Measurements from ENCODE around the gene MED6.

MED6 gene, protein sequence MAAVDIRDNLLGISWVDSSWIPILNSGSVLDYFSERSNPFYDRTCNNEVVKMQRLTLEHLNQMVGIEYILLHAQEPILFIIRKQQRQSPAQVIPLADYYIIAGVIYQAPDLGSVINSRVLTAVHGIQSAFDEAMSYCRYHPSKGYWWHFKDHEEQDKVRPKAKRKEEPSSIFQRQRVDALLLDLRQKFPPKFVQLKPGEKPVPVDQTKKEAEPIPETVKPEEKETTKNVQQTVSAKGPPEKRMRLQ

DNA sequence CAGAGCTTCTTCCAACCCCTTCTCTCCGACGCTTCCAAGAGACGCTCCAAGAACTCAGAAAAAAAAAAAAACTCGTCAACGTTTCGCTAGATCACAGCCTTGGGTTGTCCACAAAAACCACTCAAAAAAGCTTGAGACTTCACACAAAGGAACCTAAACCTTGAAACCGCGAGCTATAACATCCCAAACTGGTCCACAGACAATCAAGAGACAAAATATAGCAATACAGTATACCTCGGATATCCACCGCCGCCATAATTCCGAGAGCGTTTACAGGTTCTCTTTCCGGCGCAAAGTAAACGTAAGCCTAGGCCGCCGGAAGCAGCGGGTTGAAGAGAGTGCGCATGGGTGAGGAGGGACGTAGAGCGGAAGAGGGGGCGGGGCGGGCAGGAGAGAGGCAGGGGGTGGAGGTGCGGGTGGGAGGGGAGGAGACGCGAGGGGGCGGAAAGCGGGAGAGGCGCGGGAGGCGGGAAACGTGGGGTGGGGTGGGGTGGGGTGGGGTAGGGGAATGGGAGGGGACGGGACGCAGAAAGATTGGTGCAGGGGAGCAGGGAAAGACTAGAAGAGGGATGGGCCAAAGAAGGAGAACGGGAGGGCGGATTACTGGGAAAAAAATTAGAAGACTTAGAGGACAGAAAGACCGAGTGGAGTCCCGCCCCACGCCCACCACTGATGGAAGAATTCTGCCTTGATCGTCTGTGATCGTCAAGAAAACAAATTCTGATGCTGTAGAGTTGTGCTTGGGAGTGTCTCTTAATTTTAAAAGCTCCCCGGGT is at the start of gene MED6:
Gene MED6 (minus strand): TSS at position 274 of the 776 bp plus-strand sequence. CDS start 18 bp downstream, at position 256.
- DNase-seq = peak; percentile 89

DNA sequence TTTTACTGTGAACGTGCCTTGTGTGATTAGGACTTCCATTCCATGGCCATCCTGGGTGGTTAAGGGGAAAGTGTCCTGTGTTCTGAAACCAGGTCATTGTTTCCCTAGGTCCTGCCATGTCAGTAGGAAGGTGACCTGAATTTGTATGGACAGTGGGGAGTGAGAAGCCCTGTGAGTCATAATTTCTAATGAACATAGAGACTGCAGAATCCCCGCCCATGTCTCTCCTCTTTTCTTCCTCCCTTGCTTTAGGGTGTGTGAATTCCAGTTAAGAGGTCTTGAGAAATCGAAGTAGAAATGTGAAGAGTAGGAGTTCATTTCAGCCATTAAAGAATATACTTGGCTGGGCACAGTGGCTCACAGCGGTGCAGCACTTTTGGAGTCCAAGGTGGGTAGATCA is 49.3 kb upstream of the MED6 start:
- no peak for DNase-seq

DNA sequence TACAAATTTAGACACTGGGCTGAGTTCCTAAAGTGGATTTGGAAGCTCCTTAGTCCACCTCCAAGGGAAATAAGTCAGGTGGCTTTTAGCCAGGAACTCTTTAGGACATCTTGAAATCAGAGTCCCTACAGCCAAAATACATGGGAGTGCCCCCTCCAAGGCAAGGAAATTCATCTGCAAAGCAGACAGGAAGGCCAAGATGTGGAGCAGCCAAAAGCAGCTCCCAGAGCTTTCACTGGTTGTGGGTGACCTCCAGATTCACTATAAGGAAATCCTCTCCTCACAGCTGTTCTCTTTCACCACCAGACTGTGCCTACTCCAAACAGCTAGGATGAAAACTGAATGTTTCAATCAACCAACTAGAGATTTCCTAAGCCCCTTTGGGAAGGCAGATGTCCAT is 47.9 kb upstream of the MED6 start:
- no peak for DNase-seq

DNA sequence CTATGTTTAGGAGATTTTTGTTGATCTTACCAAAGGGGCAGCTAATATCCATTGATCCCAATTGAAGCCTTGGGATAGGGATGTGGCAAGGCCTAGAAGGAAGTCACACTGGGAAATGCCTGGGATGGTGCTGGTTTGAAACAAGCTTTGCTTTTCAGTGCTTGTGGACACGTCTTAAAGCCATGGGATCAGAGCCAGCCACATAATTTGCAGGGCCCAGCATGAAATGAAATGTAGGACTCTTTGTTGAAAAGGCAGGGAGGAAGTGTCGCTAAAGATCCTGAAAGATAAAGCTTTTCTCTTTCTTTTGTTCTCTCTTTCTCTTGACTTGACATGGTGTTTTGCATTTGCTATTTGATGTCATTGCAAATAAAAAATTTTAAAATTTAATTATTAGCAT is 46.2 kb upstream of the MED6 start:
- no peak for DNase-seq

DNA sequence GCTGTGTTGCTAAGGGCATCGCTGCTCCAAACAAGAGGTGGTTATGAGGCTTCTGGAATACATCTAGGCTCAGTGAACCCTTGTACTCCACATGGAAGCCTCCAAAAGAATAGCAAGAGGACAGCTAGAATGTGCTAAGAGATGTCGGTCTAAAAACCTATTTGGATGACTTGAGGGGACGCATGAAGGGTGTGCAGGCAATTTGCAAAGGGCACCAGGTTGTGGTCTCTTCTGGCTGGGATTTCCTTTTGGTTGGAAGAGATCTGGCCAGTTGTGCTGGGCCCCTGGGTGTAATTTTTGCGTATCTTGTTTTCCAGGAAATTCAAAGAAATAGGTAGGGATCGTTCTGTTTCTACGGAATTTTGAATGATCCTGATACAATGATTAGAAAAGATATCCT is 45.4 kb upstream of the MED6 start:
- no peak for DNase-seq

DNA sequence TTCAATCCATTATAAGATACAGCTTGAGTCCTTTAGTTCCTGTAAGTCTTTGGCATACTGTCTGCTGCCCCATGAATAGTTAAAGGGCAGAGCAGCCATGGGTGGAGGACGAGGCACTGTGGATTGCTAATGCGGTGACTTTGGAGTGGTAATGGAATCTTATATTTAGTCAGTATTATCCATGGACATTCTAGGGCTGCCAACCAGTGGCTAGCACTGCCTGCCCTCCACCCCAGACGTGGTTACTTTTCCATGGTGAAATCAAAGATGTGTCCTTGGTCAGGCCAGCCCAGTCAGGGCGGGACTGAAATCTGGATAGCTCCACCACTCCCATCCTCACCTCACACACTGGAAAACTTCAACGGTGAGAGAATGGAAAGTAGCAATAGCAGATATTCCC is 43.5 kb upstream of the MED6 start:
- DNase-seq = no peak

DNA sequence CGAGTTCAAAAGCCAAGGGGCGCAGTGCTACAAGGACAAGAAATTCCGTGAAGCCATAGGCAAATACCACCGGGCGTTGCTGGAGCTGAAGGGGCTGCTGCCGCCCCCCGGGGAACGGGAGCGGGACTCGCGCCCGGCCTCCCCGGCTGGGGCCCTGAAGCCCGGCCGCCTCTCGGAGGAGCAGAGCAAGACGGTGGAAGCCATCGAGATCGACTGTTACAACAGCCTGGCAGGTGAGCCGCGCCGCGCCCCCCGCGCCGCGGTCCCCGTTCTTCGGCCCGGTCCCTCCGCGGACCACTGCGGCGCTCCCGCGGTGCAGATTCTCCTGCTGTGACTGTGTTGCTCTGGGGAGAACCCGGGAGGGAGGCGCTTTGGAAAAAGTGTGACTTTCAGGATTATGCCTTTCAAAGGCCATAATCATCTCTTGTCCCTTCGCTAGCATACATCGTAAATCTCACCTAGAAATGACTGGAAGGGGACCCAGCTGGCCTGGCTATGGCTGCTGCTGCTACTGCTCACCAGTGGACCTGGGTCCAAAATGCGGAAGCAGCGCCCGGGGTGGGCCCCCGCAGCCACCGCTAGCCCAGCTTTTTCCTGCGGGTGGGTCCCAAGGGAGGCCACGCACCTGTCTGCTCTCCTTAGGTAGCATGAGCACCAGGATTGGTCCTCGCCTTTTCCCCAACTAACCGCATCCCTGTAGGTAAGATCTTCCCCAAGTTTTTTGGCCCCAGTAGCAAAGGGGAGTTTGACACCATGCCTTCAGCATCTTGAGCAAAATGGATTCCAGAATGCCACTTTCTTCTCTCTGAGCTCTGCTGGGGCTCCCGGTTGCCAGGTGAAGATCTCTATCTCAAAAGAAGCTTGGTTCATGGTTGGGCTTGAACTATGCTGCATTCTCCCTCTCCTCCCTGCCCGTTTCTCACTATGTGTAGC is 42.1 kb upstream of the MED6 start:
- peak; percentile 80 for DNase-seq

DNA sequence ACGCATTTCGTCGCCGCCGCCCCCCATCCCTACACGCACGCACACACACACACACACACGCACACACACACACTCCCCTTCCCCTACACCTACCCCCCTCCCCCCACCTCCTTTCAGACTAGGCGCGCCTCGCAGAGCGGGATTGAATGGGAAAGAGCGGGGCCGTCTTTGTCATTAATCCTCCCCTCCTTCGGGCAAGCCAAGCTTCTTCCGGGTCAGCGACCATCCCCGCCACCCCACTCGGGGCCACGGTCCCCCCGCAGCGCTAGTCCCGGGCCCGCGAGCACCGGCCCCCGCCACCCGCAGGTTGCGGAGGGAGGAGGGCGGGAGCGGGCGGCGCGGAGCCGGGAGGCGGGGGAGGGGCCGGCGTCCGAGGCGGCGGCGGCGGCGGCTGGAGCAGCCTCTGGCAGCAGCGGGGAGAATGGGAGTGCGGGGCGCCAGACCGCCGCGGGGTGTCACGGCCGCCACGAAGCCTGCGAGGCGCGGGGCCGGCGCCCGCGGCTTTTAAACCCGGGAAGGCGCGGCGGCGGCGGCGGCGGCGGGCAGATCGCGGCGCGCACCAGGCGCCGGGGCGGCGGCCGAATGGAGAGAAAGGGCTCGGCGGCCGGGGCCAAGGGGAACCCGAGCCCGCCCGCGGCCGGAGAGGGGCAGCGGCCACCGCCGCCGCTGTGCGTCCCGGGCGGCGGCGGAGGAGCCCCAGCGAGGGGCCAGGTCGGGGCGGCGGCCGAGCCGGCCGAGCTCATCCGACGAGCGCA is 41.3 kb upstream of the MED6 start, which contains the start of gene TTC9:
Gene TTC9 (plus strand): TSS at position 369 of the 755 bp plus-strand sequence. CDS start 214 bp downstream, at position 583.
- peak; percentile 76 for DNase-seq

DNA sequence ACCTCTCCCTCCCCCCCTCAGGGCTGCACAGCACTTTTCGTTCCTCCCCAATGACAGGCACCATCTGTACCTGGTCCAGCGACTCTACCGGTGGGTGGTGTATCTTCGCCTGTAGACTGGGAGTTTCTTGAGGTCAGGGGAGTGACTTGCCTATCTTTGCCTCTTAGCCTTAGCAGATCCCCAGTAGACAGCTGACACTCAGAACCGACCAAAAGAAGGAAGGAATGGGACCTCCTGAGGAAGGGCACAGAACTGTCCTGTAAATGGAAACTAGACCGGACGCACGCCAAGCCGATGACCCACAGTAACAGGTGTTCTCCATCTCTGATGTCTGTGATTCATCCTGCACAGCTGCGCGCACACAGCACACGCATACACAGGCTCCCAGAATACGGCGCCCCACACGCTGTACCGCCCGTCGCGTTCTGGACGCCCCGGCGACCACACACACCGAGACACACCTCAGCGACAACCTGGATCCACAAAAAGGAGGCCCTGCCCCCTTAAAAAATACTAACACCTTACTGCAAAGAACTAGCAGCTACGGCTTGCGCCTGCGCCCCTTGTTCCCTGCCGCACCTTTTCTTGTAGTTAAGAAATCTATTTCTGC is 40.6 kb upstream of the MED6 start:
- DNase-seq = peak; percentile 78

DNA sequence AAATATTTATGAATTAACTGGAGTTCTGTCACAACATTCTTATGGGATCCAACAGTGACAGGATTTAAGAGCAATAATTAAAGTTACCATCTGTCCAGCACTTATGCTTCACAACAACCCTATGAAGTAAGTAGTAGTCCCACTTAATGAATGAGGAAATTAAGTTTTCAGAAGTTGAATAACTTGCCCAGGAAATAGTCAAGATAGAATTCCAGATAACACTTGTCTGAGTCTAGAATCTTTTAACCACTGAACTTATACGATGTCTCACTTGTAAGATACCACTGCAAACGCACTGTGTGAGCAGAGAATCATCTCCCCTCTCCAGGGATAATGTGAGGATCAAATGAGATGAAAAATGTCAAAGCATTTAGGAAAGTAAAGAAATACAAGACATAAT is 38.0 kb upstream of the MED6 start:
- DNase-seq = no peak

DNA sequence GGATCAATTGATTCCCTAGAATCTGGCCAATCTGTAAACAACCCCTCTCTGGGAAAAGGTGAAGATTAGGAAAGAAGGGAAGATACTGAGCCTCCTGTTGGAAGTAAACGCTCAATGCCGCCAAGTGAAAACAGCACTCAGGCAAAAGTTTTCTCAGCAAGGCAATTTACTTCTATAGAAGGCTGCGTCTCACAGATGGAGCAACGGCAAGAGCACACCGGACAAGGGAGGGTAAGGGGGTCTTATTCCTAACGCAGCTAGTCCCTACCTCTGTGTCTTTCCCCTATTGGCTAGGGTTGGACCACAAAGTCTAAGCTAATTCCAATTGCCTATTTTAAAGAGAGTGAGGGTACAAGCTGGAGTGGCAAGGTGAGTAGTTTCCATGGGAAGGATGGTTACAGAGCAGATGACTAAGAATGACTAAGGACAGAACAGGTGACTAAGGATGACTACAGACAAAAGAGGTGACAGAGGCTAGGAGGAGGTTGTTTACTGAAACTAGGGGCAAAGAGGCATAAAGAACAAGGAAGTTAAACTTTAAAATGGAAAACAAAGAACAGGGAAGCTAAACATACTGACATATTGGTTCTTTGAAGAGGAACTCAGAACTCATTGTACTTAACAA is 35.6 kb upstream of the MED6 start:
- no peak for DNase-seq

DNA sequence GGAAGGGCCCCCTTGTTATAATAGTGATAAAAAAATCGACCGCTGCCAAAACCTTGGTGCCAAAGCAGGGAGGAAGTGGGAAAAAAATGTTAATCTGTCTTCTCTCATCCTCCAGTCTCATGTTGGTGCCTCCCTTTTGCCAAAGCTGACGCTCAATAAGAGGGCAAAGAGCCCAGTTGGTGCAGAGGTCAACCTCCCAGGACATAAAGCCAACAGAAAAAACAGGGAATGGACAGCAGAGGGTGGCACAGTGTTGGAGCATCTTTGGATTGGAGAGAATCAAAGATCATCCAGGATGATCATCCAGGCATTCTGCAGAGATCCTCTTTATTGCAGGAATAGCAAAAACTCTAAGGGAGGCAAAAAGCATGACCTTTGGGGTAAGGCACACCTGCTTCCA is 31.5 kb upstream of the MED6 start:
- DNase-seq = no peak

DNA sequence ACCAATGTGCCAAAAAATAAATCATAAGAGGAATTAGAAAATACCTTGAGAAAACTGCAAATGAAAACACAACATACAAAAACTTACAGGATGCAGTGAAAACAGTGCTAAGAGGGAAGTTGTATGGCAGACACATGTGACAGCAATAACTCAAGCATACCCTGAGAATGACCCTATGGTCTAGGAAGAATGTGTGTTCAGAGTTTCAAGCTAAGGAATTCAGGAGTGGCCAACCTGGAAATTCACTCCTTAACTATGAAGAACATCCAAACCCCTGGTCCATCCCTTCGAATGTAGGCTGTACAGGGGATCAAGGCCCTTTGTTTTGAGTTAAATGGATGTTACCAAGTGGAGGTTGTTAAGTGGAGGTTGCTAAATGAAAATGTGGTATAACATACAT is 24.5 kb upstream of the MED6 start:
- no peak for DNase-seq

DNA sequence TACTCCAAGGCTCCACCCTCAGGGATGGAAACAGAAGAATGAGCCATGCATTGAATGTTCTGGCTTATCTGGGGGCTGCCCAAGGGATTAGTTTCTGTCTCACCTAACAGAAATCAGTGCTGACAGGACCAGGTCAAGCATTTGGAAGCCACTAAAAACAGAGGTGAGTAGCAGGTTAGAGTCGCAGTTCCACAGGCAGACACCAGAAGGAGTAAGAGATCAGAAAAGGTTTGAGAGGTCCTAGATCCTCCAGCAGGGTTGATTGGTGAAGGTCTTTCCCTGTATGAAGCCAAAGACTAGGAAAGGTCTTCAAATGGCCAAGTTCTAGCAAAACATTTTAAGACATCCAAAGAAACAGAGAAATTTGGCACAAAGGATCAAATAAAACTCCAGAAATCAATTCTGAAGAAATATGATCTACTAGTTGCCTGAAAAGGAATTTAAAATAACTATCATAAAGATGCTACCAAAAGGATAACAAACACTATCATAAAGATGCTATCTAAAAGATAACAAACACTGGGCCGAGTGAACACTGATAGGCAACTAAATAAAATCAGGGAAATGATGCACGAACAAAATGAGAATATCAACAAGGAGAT is 21.8 kb upstream of the MED6 start:
- peak; percentile 73 for DNase-seq

DNA sequence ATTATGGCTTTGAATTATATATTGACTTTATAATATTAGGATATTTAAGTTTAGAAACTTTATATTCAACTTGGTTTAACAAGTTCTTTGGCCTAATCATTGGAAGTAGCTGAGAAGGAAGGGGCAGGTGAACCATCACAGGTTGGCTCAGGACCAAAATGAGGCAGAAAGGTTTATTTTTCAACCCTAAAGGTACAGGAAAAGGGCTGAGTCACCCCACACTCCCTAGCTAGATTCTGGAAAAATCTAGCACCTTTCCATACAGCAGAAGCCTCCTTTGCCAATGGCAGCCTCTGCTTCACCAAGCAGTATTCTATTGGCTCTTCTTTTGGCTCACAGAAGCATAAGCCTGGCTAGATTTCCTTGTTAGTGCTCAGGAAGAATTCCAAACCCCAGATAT is 19.3 kb upstream of the MED6 start:
- DNase-seq = no peak

DNA sequence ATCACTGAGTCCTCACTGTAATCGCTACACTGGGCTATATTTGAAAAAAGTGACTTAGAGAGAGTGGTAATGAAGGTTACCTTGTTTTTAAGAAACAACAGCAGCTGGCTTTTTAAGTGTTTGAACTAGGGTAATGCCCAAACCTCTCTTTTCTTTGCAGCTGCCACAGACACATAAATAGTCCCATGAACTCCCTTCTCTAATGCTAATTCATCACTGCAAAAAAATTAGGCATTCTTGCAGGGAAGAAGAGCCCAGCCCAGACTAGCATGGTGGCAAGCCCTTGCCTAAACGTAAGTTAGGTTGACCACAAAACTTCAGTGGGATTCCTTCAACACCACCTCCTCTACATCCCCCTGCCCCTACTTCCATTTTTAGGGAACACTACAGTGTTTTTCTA is 17.9 kb upstream of the MED6 start:
- DNase-seq = no peak

DNA sequence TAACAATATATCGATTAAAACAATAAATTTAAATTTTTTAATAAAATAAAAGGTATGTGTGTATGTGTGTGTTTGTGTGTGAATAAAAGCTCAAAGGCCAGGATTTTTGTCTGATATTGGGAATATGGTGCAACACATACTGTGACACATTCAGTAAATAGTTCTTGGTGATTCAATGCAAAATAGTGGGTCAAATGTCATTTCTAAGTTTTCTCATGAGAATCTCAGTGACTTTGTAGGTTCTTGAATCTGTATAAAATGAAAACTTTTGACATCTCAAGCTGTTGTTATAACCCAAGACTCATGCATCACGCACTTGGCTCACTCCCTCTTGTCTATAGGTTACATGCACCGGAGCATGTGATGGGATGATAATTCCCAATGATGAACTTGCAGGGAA is 16.2 kb upstream of the MED6 start:
- DNase-seq = no peak

DNA sequence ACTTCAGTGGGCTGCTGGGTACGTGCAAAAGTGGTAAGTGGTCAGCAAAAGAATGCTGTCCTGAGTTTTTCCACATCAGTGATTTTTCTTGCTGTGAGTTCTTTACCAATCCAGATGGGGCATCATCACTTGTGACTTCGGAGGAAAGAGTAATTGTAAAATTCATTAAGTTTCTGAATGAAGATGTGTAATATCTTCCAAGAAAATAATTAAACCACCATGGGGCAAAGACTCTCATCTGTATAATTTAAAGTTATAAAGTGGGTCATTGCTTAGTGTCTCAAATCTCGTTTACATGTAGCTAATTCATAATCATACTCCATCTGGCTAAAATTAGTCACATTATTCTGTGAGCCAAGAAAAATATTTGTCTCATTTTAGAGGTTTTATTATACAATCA is 10.8 kb upstream of the MED6 start:
- DNase-seq = no peak

DNA sequence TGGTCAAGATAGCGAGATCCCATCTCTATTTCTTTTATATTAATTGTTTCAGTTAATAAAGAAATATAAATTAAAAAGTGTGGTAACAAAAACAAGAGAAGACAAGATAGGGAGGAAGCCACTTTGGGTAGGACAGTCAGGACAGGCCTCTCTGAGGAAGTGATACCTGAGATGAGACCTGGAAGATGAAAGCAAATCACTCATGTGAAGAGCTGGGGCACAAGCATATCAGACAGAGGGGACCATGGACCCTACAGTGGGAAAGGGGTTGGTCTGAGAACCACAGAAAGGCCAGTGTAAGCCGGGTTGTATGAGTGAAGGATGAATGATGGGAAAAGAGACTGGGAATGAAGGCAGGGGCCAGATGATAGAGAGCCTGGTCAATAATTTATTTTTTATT is 1.8 kb upstream of the MED6 start:
- no peak for DNase-seq

DNA sequence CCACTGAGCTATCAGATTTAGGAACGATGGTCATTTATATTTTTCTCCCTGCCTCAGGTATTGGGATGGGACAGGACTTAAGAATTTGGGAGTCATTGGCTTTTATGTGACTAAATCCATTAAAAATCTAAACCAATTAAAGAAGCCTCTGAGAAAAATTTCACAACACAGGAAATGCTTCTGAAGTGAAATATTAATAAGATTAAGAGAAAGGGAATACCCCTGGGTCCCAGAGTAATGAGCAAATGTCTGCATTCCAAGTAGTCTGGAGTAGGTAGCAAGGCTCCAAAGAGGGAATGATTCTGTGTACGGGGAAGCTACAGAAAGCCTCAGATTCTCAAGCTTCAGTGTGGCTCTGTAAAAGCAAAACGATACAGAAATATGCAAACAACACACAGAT is 707 bp upstream of the MED6 start:
- DNase-seq = no peak

DNA sequence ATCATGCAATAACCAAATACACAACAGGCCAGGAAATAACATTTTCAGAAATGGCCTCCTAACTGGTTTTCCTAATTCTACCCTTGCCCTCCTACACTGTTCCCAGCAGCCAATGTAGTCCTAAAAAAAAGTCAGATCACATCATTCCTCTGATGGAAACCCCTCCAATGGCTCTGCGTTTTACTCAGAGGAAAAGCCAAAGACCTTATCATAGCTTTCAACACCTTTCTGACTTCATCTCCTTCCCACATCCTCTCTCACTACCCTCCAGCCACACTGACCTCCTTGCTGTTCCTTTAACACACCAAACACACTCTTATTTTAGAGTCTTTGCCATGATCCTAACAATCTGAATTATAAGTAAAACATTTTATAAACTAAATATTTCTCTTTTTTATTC is 1.1 kb downstream of the MED6 start:
- no peak for DNase-seq
